ENCODE measurements around the gene FCN1. TPM values are rescaled to one million over a fixed set of nuclear protein-coding genes. Genes with fewer than 3 reads are reported as not detected.

The FCN1 gene
- total RNA-seq, 1 experiment from 2014 or later = not detected

GRCh38 chr9:134937566-134938345, 20.0 kb upstream of the FCN1 start:
- DNase-seq (no peak), ATAC-seq (no peak)
- Histone ChIP-seq H3K4me3 (ENCODE audit: low read length) (no peak overlapping the region), H4K20me1 (ENCODE audit: low read length) (no peaks in the 10 kb centered on the region), H3K27me3 (ENCODE audit: low read length) (peaks cover 55% of the 10 kb centered on the region), H3K9ac (ENCODE audit: low read length) (no peak overlapping the region), H3K79me2 (ENCODE audit: low read length) (no peaks in the 10 kb centered on the region), H3K4me1 (ENCODE audit: insufficient read depth, low read length) (no peaks in the 10 kb centered on the region), H3K9me3 (ENCODE audit: low read length) (no peaks in the 10 kb centered on the region), H3K9me2 (replicated peaks; ENCODE audit: low read length) (no peaks in the 10 kb centered on the region), H3K27ac (ENCODE audit: low read length) (no peak overlapping the region), H3K36me3 (ENCODE audit: low read depth, low read length) (no peaks in the 10 kb centered on the region), H2AFZ (ENCODE audit: low read length) (no peak overlapping the region), H3K4me2 (ENCODE audit: low read length) (no peak overlapping the region), H3F3A (ENCODE audit: low read length, unreplicated experiment) (no peaks in the 10 kb centered on the region)
- intact Hi-C loops (cut with micrococcal nuclease) = no loop called here
- POLR2A ChIA-PET (ENCODE audit: unreplicated experiment) = no interaction called here
- no peak for TF ChIP-seq EZH2phosphoT487 (IDR thresholded peaks at IDR 0.05; ENCODE audit: borderline replicate concordance, low read length)
- no peak for TF ChIP-seq CTCF (conservative IDR thresholded peaks at IDR 0.05; ENCODE audit: low read depth, low read length)
- no peak for TF ChIP-seq EZH2 (IDR thresholded peaks at IDR 0.05; ENCODE audit: low read length, unreplicated experiment)
- CTCF ChIA-PET = no interaction called here
- BruUV-seq (replicated peaks) = no TSS peak

- no TSS peak for BruUV-seq (replicated peaks)
- no peaks in the 10 kb centered on the region for H3K9me2 ChIP-seq (replicated peaks; ENCODE audit: low read length)
- H3F3A ChIP-seq (ENCODE audit: low read length, unreplicated experiment) = no peaks in the 10 kb centered on the region
- H3K9me3 ChIP-seq (ENCODE audit: low read length) = no peaks in the 10 kb centered on the region
- ChIA-PET CTCF (no interaction called here), POLR2A (ENCODE audit: unreplicated experiment) (no interaction called here)
- no peaks in the 10 kb centered on the region for H3K79me2 ChIP-seq (ENCODE audit: low read length)
- ATAC-seq (no peak), DNase-seq (no peak)
- H3K36me3 ChIP-seq (ENCODE audit: low read depth, low read length) = no peaks in the 10 kb centered on the region
- TF ChIP-seq CTCF (conservative IDR thresholded peaks at IDR 0.05; ENCODE audit: low read depth, low read length) (no peak), EZH2phosphoT487 (IDR thresholded peaks at IDR 0.05; ENCODE audit: borderline replicate concordance, low read length) (no peak), EZH2 (IDR thresholded peaks at IDR 0.05; ENCODE audit: low read length, unreplicated experiment) (no peak)
- H2AFZ ChIP-seq (ENCODE audit: low read length) = no peak overlapping the region
- no peak overlapping the region for H3K27ac ChIP-seq (ENCODE audit: low read length)
- no peaks in the 10 kb centered on the region for H4K20me1 ChIP-seq (ENCODE audit: low read length)
- H3K4me1 ChIP-seq (ENCODE audit: insufficient read depth, low read length) = no peaks in the 10 kb centered on the region
- intact Hi-C loops (cut with micrococcal nuclease) = no loop called here
- H3K4me2 ChIP-seq (ENCODE audit: low read length) = no peak overlapping the region
- no peak overlapping the region for H3K4me3 ChIP-seq (ENCODE audit: low read length)
- H3K27me3 ChIP-seq (ENCODE audit: low read length) = peaks cover 60% of the 10 kb centered on the region
- H3K9ac ChIP-seq (ENCODE audit: low read length) = no peak overlapping the region
Measured at GRCh38 chr9:134937164-134937555, 19.4 kb upstream of the FCN1 start.

GRCh38 chr9:134936346-134937163, 18.8 kb upstream of the FCN1 start:
- Histone ChIP-seq H3K4me2 (ENCODE audit: low read length) (no peak overlapping the region), H3K9ac (ENCODE audit: low read length) (no peak overlapping the region), H3K4me1 (ENCODE audit: insufficient read depth, low read length) (no peaks in the 10 kb centered on the region), H3F3A (ENCODE audit: low read length, unreplicated experiment) (no peaks in the 10 kb centered on the region), H3K9me3 (ENCODE audit: low read length) (no peaks in the 10 kb centered on the region), H4K20me1 (ENCODE audit: low read length) (no peaks in the 10 kb centered on the region), H3K27ac (ENCODE audit: low read length) (no peak overlapping the region), H2AFZ (ENCODE audit: low read length) (no peak overlapping the region), H3K9me2 (replicated peaks; ENCODE audit: low read length) (no peaks in the 10 kb centered on the region), H3K36me3 (ENCODE audit: low read depth, low read length) (no peaks in the 10 kb centered on the region), H3K27me3 (ENCODE audit: low read length) (peaks cover 67% of the 10 kb centered on the region), H3K79me2 (ENCODE audit: low read length) (no peaks in the 10 kb centered on the region), H3K4me3 (ENCODE audit: low read length) (no peak overlapping the region)
- intact Hi-C loops (cut with micrococcal nuclease) = no loop called here
- ChIA-PET POLR2A (ENCODE audit: unreplicated experiment) (no interaction called here), CTCF (no interaction called here)
- BruUV-seq (replicated peaks) = no TSS peak
- DNase-seq (no peak), ATAC-seq (no peak)
- no peak for TF ChIP-seq EZH2phosphoT487 (IDR thresholded peaks at IDR 0.05; ENCODE audit: borderline replicate concordance, low read length)
- no peak for TF ChIP-seq CTCF (conservative IDR thresholded peaks at IDR 0.05; ENCODE audit: low read depth, low read length)
- TF ChIP-seq EZH2 (IDR thresholded peaks at IDR 0.05; ENCODE audit: low read length, unreplicated experiment) = no peak
